ENCODE results near the gene MPEG1. TPM values are rescaled to one million over a fixed set of nuclear protein-coding genes. Genes with fewer than 3 reads are reported as not detected.

MPEG1 gene
- total RNA-seq, 2 donors from 2014 or later: 0.11 TPM; not detected in 1

Other genes with a start within 250 kb of the MPEG1 start
- not detected for gene GLYATL1B, start 126.6 kb downstream of the MPEG1 start, total RNA-seq
- 10 to 100 TPM; 26.7 to 33.0 TPM for gene FAM111B, start 105.7 kb downstream of the MPEG1 start, total RNA-seq
- 10 to 100 TPM; 69.7 to 79.6 TPM for gene FAM111A, start 70.1 kb downstream of the MPEG1 start, total RNA-seq
- under 1 TPM; 0.17 to 0.33 TPM for gene DTX4, start 40.8 kb downstream of the MPEG1 start, total RNA-seq
- gene OR5AN1, start 146.0 kb upstream of the MPEG1 start, total RNA-seq: not detected
- gene OR5A2, start 213.5 kb upstream of the MPEG1 start, total RNA-seq: not detected
- gene OR5A1, start 223.5 kb upstream of the MPEG1 start, total RNA-seq: not detected
- not detected for gene OR4D6, start 244.0 kb upstream of the MPEG1 start, total RNA-seq